Osteoblast (primary cell): ENCODE measurements around the gene CAMTA1. TPM values are rescaled to one million over a fixed set of nuclear protein-coding genes. Genes with fewer than 3 reads are reported as not detected.

Source experiments
- DNase-seq: peaks from one replicate; pipeline ENCODE4 v3.0.0; 2011; ENCODE audit warnings: low spot score, mixed read lengths; ENCODE audit not compliant: insufficient read length; ENCODE audit errors: missing footprints
- H2AFZ ChIP-seq: 2 replicates; pipeline ENCODE4 v1.6.0; 2011; ENCODE audit warnings: mild to moderate bottlenecking, low read length
- H3K27ac ChIP-seq: 2 replicates; pipeline ENCODE4 v1.5.1; 2011; ENCODE audit warnings: mild to moderate bottlenecking, low read depth, low read length, moderate library complexity
- H3K27me3 ChIP-seq: 2 replicates; pipeline ENCODE4 v1.6.0; 2012; ENCODE audit warnings: mild to moderate bottlenecking, control low read depth, inconsistent platforms, low read length, moderate library complexity; ENCODE audit not compliant: insufficient read depth
- H3K36me3 ChIP-seq: 2 replicates; pipeline ENCODE4 v1.5.1; 2011; ENCODE audit warnings: mild to moderate bottlenecking, low read length, control low read depth, moderate library complexity; ENCODE audit not compliant: insufficient read depth
- H3K4me1 ChIP-seq: 2 replicates; pipeline ENCODE4 v1.5.1; 2011; ENCODE audit warnings: mild to moderate bottlenecking, low read length, control low read depth, moderate library complexity; ENCODE audit not compliant: insufficient read depth
- H3K4me2 ChIP-seq: 2 replicates; pipeline ENCODE4 v1.6.0; 2011; ENCODE audit warnings: mild to moderate bottlenecking, low read length; ENCODE audit not compliant: insufficient read depth
- H3K4me3 ChIP-seq: fragments of 200-600 bp; sonication (generic); 3 replicates; pipeline ENCODE4 v1.5.1; 2012; ENCODE audit warnings: mild to moderate bottlenecking, low read length, inconsistent platforms; ENCODE audit not compliant: insufficient read depth
- H3K79me2 ChIP-seq: 2 replicates; pipeline ENCODE4 v1.6.0; 2012; ENCODE audit warnings: mild to moderate bottlenecking, low read length, control low read depth, inconsistent platforms; ENCODE audit not compliant: insufficient read depth
- H3K9me3 ChIP-seq: 2 replicates; pipeline ENCODE4 v1.5.1; 2011; ENCODE audit warnings: low read depth, low read length, control low read depth
- H4K20me1 ChIP-seq: 2 replicates; pipeline ENCODE4 v1.6.0; 2012; ENCODE audit warnings: mild to moderate bottlenecking, low read length, control low read depth; ENCODE audit not compliant: insufficient read depth
- CTCF ChIP-seq: IDR thresholded peaks from 2 replicates; pipeline ENCODE4 v1.5.1; 2011; ENCODE audit warnings: mild to moderate bottlenecking, low read depth, low read length, moderate library complexity; ENCODE audit errors: extremely low read depth
- total RNA-seq: library from RNA; depleted of rRNA; stranded (reverse); fragments of >200 nt; gene quantifications from 2 replicates; pipeline ENCODE4 v1.2.3, GENCODE V29; 2012

CAMTA1 gene
- total RNA-seq, 1 donor, result 47.4 TPM

GRCh38 chr1:7528386-7529198 is 743.3 kb downstream of the CAMTA1 start:
- H3K27ac ChIP-seq, result no peak overlapping the region
- H3K36me3 ChIP-seq, result no peaks in the 10 kb centered on the region
- H3K4me3 ChIP-seq, result no peak overlapping the region
- no peak overlapping the region for H2AFZ ChIP-seq
- peaks cover 10% of the 10 kb centered on the region for H3K4me1 ChIP-seq
- no peaks in the 10 kb centered on the region for H3K27me3 ChIP-seq
- TF ChIP-seq CTCF, result no peak
- no peaks in the 10 kb centered on the region for H3K79me2 ChIP-seq
- peak; percentile 82 for DNase-seq
- no peaks in the 10 kb centered on the region for H3K9me3 ChIP-seq
- no peak overlapping the region for H3K4me2 ChIP-seq
- H4K20me1 ChIP-seq, result no peaks in the 10 kb centered on the region

GRCh38 chr1:7529917-7530316 is 744.7 kb downstream of the CAMTA1 start:
- DNase-seq, result peak; percentile 11
- no peak for TF ChIP-seq CTCF
- no peak overlapping the region for H3K4me2 ChIP-seq
- no peaks in the 10 kb centered on the region for H4K20me1 ChIP-seq
- H3K27ac ChIP-seq, result no peak overlapping the region
- no peaks in the 10 kb centered on the region for H3K36me3 ChIP-seq
- H3K4me3 ChIP-seq, result no peak overlapping the region
- H3K27me3 ChIP-seq, result no peaks in the 10 kb centered on the region
- no peaks in the 10 kb centered on the region for H3K79me2 ChIP-seq
- H3K9me3 ChIP-seq, result no peaks in the 10 kb centered on the region
- peaks cover 10% of the 10 kb centered on the region for H3K4me1 ChIP-seq
- no peak overlapping the region for H2AFZ ChIP-seq

- H3K79me2 ChIP-seq, result no peaks in the 10 kb centered on the region
- H3K9me3 ChIP-seq, result no peaks in the 10 kb centered on the region
- no peak overlapping the region for H2AFZ ChIP-seq
- H3K4me2 ChIP-seq, result no peak overlapping the region
- no peak overlapping the region for H3K27ac ChIP-seq
- H3K4me3 ChIP-seq, result no peak overlapping the region
- no peaks in the 10 kb centered on the region for H3K27me3 ChIP-seq
- H3K36me3 ChIP-seq, result no peaks in the 10 kb centered on the region
- no peaks in the 10 kb centered on the region for H4K20me1 ChIP-seq
- DNase-seq, result no peak
- H3K4me1 ChIP-seq, result peaks cover 9% of the 10 kb centered on the region
- TF ChIP-seq CTCF, result no peak
Observed at GRCh38 chr1:7531562-7532340, 746.5 kb downstream of the CAMTA1 start.

- DNase-seq, result no peak
- Histone ChIP-seq H3K4me3 (no peak overlapping the region), H3K27ac (no peak overlapping the region), H3K27me3 (no peaks in the 10 kb centered on the region), H3K36me3 (no peaks in the 10 kb centered on the region), H4K20me1 (no peaks in the 10 kb centered on the region), H2AFZ (no peak overlapping the region), H3K9me3 (peaks cover 2% of the 10 kb centered on the region), H3K79me2 (no peaks in the 10 kb centered on the region), H3K4me2 (no peak overlapping the region), H3K4me1 (peaks cover 1% of the 10 kb centered on the region)
- TF ChIP-seq CTCF, result no peak
Observed at GRCh38 chr1:7533006-7533405, 747.8 kb downstream of the CAMTA1 start.
